K562 (cell line): ENCODE data around the gene CDC45. TPM values are rescaled to one million over a fixed set of nuclear protein-coding genes. Genes with fewer than 3 reads are reported as not detected.

ENCODE experiments used
- FUS ChIP-seq: fragments of 200-400 bp; formaldehyde crosslinking; optimal IDR thresholded peaks from 2 replicates; pipeline ENCODE3; 2017; ENCODE audit warnings: low read depth, low read length
- KDM2B ChIP-seq: fragments of 250-450 bp; sonication (Bioruptor Pico); IDR thresholded peaks from 2 replicates; pipeline ENCODE4 v1.8.0; 2021; ENCODE audit warnings: mild to moderate bottlenecking, moderate library complexity
- MYBL2 ChIP-seq, 2 experiments: fragments of 450-650 bp in 1 of 2; sonication (generic) in 1 of 2; formaldehyde crosslinking in 1 of 2; IDR thresholded peaks; 2 replicates each; pipeline versions ENCODE4 v1.6.1 to v1.8.1; 2017 to 2022; ENCODE audit warnings: borderline replicate concordance in 1 of 2, inconsistent platforms in 1 of 2, low read depth in 1 of 2, mild to moderate bottlenecking in 1 of 2, missing genetic modification reagents in 1 of 2, moderate library complexity in 1 of 2
- POLR3G ChIP-seq: IDR thresholded peaks from 2 replicates; pipeline ENCODE4 v1.6.1; 2011; ENCODE audit not compliant: insufficient read length, insufficient replicate concordance; ENCODE audit errors: extremely low read depth
- SIN3B ChIP-seq: fragments of 450-650 bp; IDR thresholded peaks from 2 replicates; pipeline ENCODE4 v1.6.1; 2017; ENCODE audit warnings: low read depth, mild to moderate bottlenecking, moderate library complexity
- SMAD3 ChIP-seq: fragments of 450-650 bp; formaldehyde crosslinking; conservative IDR thresholded peaks from 2 replicates; pipeline ENCODE4 v1.4.0; 2020; ENCODE audit warnings: mild to moderate bottlenecking
- TCF7 ChIP-seq: sonication (generic); IDR thresholded peaks from 2 replicates; pipeline ENCODE4 v1.6.1; 2016; ENCODE audit warnings: antibody characterized with exemption, borderline replicate concordance
- polyA plus RNA-seq, 8 experiments: library from polyadenylated mRNA; depleted of rRNA in 4 of 8; stranded (reverse) in 5 of 8; unstranded in 3 of 8; fragments of >200 nt; fragmentation: Nextera tagmentation in 2 of 8; fragmentation: Illumina TruSeq in 1 of 8; extraction: Ambion mirVana in 2 of 8; extraction: Trizol in 1 of 8; gene quantifications; 2 replicates each; pipeline versions ENCODE4 v1.2.1 to v1.2.3, GENCODE V29; 2011 to 2014; ENCODE audit warnings: inconsistent platforms in 1 of 8, missing spikeins in 1 of 8
- total RNA-seq, 7 experiments: library from RNA; depleted of rRNA in 6 of 7; stranded (reverse); fragments of >200 nt in 6 of 7; fragmentation: Illumina TruSeq in 2 of 7; extraction: Trizol in 2 of 7; gene quantifications; 2 replicates each; pipeline versions ENCODE4 v1.2.1 to v1.2.3, GENCODE V29; 2011 to 2021; ENCODE audit warnings: low replicate concordance in 1 of 7
- TF ChIP-seq, protein P1 (sequence below), 2 experiments: fragments of 450-650 bp; IDR thresholded peaks; 2 replicates each; pipeline ENCODE4 v1.6.1; 2016; ENCODE audit warnings: mild to moderate bottlenecking in 2 of 2, borderline replicate concordance in 1 of 2, low read depth in 1 of 2, moderate library complexity in 1 of 2
- TF ChIP-seq, protein P2 (sequence below): sonication (generic); formaldehyde crosslinking; IDR thresholded peaks from 2 replicates; pipeline ENCODE4 v1.8.0; 2022; ENCODE audit warnings: mild to moderate bottlenecking, missing genetic modification reagents
- TF ChIP-seq, protein P3 (sequence below): IDR thresholded peaks from 2 replicates; pipeline ENCODE4 v1.6.1; 2012; ENCODE audit warnings: low read depth, low read length, improper control_type of control experiment, borderline replicate concordance

Gene CDC45
- total and polyA plus RNA-seq, 9 of the 15 experiments (the other 6 are each of a cell fraction or from before 2014, with no cell fraction given), result 251 to 580 (median 410) TPM

DNA sequence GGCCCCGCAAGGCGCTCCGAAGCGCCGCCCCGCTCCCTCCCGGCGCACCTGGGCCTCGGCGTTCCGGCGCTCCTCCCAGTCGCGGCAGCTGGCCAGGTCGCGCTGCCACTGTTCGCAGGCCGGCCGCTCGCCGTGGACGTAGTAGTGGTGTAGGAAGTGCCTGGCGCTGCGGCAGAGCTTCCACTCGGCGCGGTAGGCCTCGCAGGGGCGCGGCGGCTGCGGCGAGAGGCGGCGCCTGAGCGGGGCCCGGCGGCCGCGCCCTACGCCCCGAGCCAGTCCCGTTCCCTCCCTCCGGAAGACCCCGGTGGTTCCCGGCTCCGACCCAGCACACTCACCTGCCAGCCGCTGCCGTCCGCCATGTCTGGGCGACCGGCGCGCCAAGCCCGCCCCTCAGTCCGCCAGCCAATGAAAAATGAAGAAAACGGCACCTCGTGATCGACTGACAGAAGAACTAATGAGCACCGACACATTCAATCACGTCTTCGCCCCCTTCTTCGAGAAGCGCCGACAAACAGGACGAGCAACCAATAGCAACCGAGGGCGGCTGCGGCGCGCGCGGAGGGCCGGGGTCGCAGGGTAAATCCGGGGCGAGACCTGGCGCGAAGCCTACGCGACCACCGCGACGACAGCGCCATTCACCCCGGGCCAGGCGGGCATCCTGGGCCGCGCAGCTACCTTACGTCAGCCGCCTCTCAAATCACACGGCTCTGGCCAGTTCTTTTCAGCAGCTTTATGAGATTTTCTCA, 32.2 kb upstream of the CDC45 start, which contains the start of gene C22orf39 (continued):
- TF ChIP-seq, protein P1, sequence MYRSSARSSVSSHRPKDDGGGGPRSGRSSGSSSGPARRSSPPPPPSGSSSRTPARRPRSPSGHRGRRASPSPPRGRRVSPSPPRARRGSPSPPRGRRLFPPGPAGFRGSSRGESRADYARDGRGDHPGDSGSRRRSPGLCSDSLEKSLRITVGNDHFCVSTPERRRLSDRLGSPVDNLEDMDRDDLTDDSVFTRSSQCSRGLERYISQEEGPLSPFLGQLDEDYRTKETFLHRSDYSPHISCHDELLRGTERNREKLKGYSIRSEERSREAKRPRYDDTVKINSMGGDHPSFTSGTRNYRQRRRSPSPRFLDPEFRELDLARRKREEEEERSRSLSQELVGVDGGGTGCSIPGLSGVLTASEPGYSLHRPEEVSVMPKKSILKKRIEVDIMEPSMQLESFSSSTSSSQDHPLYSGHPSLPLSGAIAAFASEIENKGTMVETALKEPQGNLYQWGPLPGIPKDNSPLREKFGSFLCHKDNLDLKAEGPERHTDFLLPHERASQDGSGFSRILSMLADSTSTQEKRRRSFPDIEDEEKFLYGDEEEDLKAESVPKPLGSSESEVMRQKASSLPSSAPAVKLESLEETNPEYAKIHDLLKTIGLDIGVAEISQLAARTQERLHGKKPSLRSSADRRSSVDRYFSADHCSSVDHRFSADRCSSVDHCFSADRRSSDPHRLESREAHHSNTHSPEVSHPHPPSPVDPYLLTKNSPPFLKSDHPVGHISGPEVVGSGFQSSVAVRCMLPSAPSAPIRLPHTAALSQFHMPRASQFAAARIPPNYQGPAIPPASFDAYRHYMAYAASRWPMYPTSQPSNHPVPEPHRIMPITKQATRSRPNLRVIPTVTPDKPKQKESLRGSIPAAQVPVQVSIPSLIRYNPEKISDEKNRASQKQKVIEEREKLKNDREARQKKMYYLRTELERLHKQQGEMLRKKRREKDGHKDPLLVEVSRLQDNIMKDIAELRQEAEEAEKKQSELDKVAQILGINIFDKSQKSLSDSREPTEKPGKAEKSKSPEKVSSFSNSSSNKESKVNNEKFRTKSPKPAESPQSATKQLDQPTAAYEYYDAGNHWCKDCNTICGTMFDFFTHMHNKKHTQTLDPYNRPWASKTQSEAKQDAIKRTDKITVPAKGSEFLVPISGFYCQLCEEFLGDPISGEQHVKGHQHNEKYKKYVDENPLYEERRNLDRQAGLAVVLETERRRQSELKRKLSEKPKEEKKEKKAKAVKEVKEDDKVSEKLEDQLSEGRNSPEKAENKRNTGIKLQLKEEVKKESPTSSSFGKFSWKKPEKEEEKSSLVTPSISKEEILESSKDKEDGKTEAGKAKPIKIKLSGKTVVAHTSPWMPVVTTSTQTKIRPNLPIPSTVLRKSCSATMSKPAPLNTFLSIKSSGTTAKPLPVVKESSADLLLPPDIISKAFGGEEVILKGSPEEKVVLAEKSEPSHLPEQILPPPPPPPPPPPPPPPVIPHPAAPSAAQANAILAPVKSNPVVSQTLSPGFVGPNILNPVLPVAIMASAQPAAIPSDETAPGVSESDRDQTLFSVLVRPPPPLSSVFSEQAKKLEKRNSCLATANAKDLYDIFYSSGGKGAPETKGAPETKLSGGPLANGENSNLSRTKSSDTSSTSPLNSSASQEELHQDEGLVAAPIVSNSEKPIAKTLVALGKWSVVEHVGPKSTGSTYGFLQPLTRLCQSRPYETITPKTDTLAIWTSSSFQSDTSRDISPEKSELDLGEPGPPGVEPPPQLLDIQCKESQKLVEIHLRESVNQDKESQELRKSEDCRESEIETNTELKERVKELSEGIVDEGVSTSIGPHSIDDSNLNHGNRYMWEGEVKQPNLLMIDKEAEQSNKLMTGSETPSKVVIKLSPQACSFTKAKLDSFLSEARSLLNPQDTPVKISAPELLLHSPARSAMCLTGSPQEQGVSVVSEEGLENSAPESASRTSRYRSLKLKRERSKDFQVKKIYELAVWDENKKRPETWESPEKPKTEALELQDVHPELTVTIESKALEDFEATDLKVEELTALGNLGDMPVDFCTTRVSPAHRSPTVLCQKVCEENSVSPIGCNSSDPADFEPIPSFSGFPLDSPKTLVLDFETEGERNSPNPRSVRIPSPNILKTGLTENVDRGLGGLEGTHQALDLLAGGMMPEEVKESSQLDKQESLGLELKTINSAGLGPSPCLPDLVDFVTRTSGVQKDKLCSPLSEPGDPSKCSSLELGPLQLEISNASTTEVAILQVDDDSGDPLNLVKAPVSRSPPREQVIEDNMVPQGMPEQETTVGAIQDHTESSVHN (IDR thresholded peaks at IDR 0.05; ENCODE audit: borderline replicate concordance in 1 of 2, low read depth in 1 of 2), result no peak
- TF ChIP-seq SIN3B, result no peak
- TF ChIP-seq POLR3G, result no peak
- peak; percentile 85 for TF ChIP-seq KDM2B (CRISPR knock-in tag)
- TF ChIP-seq TCF7, result peak; percentile 63
- peak; percentile 61; the same call in 1 of the 2 replicates for TF ChIP-seq SMAD3 (CRISPR knock-in tag)
- no peak for TF ChIP-seq MYBL2 (IDR thresholded peaks at IDR 0.05; ENCODE audit: low read depth)
- no peak for TF ChIP-seq MYBL2 (CRISPR knock-in tag; IDR thresholded peaks at IDR 0.05; ENCODE audit: borderline replicate concordance)
- peak; percentile 99 for TF ChIP-seq FUS
- TF ChIP-seq, protein P2, sequence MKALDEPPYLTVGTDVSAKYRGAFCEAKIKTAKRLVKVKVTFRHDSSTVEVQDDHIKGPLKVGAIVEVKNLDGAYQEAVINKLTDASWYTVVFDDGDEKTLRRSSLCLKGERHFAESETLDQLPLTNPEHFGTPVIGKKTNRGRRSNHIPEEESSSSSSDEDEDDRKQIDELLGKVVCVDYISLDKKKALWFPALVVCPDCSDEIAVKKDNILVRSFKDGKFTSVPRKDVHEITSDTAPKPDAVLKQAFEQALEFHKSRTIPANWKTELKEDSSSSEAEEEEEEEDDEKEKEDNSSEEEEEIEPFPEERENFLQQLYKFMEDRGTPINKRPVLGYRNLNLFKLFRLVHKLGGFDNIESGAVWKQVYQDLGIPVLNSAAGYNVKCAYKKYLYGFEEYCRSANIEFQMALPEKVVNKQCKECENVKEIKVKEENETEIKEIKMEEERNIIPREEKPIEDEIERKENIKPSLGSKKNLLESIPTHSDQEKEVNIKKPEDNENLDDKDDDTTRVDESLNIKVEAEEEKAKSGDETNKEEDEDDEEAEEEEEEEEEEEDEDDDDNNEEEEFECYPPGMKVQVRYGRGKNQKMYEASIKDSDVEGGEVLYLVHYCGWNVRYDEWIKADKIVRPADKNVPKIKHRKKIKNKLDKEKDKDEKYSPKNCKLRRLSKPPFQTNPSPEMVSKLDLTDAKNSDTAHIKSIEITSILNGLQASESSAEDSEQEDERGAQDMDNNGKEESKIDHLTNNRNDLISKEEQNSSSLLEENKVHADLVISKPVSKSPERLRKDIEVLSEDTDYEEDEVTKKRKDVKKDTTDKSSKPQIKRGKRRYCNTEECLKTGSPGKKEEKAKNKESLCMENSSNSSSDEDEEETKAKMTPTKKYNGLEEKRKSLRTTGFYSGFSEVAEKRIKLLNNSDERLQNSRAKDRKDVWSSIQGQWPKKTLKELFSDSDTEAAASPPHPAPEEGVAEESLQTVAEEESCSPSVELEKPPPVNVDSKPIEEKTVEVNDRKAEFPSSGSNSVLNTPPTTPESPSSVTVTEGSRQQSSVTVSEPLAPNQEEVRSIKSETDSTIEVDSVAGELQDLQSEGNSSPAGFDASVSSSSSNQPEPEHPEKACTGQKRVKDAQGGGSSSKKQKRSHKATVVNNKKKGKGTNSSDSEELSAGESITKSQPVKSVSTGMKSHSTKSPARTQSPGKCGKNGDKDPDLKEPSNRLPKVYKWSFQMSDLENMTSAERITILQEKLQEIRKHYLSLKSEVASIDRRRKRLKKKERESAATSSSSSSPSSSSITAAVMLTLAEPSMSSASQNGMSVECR, result no peak
- TF ChIP-seq, protein P3, sequence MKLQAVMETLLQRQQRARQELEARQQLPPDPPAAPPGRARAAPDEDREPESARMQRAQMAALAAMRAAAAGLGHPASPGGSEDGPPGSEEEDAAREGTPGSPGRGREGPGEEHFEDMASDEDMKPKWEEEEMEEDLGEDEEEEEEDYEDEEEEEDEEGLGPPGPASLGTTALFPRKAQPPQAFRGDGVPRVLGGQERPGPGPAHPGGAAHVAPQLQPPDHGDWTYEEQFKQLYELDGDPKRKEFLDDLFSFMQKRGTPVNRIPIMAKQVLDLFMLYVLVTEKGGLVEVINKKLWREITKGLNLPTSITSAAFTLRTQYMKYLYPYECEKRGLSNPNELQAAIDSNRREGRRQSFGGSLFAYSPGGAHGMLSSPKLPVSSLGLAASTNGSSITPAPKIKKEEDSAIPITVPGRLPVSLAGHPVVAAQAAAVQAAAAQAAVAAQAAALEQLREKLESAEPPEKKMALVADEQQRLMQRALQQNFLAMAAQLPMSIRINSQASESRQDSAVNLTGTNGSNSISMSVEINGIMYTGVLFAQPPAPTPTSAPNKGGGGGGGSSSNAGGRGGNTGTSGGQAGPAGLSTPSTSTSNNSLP, result peak; percentile 92; the same call in 1 of the 2 replicates
